Neural crest cell (in vitro differentiated cells): Measurements from ENCODE around the gene ZNRF2. TPM values are rescaled to one million over a fixed set of nuclear protein-coding genes. Genes with fewer than 3 reads are reported as not detected.

Experiments
- DNase-seq: peaks from one replicate; pipeline ENCODE4 v3.0.0; 2021; ENCODE audit warnings: low read depth, mixed read lengths, low spot score
- H3K27ac Mint-ChIP-seq: one replicate; pipeline ENCODE4 v1.8.0; 2021; ENCODE audit warnings: mild to moderate bottlenecking, mixed read lengths; ENCODE audit not compliant: unreplicated experiment
- H3K27me3 Mint-ChIP-seq: 2 replicates; pipeline ENCODE4 v1.8.0; 2021; ENCODE audit warnings: low read depth, mild to moderate bottlenecking, mixed read lengths
- H3K36me3 Mint-ChIP-seq: 2 replicates; pipeline ENCODE4 v1.8.0; 2021; ENCODE audit warnings: low read depth, mild to moderate bottlenecking, mixed read lengths
- H3K4me1 Mint-ChIP-seq: 2 replicates; pipeline ENCODE4 v1.8.0; 2021; ENCODE audit warnings: mixed read lengths
- H3K4me3 Mint-ChIP-seq: one replicate; pipeline ENCODE4 v1.8.0; 2021; ENCODE audit warnings: mild to moderate bottlenecking, mixed read lengths
- H3K9me3 Mint-ChIP-seq: 2 replicates; pipeline ENCODE4 v1.8.0; 2021; ENCODE audit warnings: mixed read lengths
- total RNA-seq: library from RNA; stranded (reverse); gene quantifications from 2 replicates; pipeline ENCODE4 v1.2.1, GENCODE V29; 2021
- TF ChIP-seq, protein P1 (sequence below): fragments of 200-600 bp; sonication (generic); conservative IDR thresholded peaks from 2 replicates; pipeline ENCODE4 v1.5.0; 2021; ENCODE audit warnings: antibody characterized with exemption, mild to moderate bottlenecking

ZNRF2 gene
- total RNA-seq, 1 donor from 2014 or later: 5.4 TPM

DNA sequence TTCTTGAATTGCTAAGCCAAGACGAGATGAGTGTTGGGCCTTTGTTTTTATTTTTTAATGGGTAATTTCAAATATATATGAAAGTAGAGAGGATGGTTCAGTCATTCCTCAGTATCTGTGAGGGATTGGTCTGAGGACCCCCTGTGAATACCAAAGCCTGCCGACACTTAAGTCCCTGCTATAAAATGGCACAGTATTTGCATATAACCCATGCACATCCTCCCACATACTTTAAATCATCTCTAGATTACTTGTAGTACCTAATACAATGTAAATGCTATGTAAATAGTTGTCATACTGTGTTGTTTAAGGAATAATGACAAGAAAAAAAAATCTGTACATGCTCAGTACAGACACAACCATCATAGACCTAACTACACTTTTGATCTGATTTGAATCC, 120.8 kb downstream of the ZNRF2 start:
- H3K4me3 Mint-ChIP-seq: no peak overlapping the region
- H3K27me3 Mint-ChIP-seq: no peaks in the 10 kb centered on the region
- peaks cover 4% of the 10 kb centered on the region for H3K36me3 Mint-ChIP-seq
- H3K4me1 Mint-ChIP-seq: no peaks in the 10 kb centered on the region
- TF ChIP-seq, protein P1, sequence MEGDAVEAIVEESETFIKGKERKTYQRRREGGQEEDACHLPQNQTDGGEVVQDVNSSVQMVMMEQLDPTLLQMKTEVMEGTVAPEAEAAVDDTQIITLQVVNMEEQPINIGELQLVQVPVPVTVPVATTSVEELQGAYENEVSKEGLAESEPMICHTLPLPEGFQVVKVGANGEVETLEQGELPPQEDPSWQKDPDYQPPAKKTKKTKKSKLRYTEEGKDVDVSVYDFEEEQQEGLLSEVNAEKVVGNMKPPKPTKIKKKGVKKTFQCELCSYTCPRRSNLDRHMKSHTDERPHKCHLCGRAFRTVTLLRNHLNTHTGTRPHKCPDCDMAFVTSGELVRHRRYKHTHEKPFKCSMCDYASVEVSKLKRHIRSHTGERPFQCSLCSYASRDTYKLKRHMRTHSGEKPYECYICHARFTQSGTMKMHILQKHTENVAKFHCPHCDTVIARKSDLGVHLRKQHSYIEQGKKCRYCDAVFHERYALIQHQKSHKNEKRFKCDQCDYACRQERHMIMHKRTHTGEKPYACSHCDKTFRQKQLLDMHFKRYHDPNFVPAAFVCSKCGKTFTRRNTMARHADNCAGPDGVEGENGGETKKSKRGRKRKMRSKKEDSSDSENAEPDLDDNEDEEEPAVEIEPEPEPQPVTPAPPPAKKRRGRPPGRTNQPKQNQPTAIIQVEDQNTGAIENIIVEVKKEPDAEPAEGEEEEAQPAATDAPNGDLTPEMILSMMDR: no peak
- H3K27ac Mint-ChIP-seq: no peak overlapping the region
- no peak for DNase-seq
- no peaks in the 10 kb centered on the region for H3K9me3 Mint-ChIP-seq

DNA sequence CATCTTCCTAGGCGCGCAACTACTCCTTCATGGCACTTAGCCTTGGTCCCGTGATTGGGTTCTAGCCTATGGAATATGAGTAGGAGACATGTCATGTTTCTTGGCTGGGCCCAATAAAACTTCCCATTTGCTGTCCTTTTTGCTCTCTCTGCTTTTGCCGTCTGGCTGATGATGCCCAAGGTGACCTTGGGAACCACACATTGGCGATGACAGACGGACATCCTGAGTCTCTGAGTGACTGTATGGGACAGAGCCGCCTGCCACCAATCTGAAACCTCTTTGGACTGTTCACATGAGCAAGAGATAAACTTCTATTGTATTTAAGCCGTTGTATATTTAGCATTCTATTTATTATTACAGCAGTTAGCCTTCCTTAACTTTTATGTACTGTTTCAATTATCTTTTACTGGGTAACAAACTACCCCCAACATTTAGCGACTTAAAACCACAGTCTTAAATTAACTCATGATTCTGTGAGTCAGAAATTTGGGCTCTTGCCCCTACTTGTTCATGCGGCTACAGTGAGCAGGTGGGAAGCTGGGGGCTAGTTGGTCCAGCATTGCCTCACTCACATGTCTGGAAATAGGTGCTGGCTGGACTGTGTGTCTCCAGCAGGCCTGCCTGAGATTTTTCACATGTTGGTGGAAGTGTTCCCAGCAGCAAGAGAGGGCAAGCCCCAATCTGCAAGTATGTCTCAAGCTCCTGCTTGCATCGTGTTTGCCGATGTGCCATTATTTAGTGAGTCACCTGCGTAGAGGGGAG, 122.4 kb downstream of the ZNRF2 start:
- no peak for DNase-seq
- peaks cover 7% of the 10 kb centered on the region for H3K36me3 Mint-ChIP-seq
- H3K4me1 Mint-ChIP-seq: no peaks in the 10 kb centered on the region
- H3K4me3 Mint-ChIP-seq: no peak overlapping the region
- no peak overlapping the region for H3K27ac Mint-ChIP-seq
- no peaks in the 10 kb centered on the region for H3K27me3 Mint-ChIP-seq
- no peaks in the 10 kb centered on the region for H3K9me3 Mint-ChIP-seq
- TF ChIP-seq, protein P1: no peak

DNA sequence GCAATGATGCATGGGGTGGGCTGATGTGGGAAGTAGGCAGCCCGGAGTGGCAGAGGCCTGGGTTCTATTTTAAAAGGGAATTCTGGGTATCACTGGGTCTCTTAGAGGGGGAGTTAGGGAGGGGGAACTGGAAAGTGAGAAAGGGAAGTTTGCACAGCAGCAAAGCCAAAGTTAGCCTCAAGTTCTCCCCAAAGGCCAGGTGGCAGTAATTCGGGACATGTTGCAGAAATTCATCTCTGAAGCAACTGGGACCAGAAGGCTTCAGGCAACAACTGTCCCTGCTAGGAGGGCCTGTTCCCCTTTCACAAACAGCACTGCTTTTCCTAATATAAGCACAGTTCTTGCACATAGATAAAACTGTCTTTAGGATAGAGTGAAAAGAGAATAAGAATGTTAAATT, 126.8 kb downstream of the ZNRF2 start:
- Mint-ChIP-seq H3K4me3 (no peak overlapping the region), H3K27me3 (no peaks in the 10 kb centered on the region), H3K36me3 (peaks cover 14% of the 10 kb centered on the region), H3K27ac (no peak overlapping the region), H3K9me3 (peaks cover 8% of the 10 kb centered on the region), H3K4me1 (no peaks in the 10 kb centered on the region)
- no peak for DNase-seq
- TF ChIP-seq, protein P1: no peak

DNA sequence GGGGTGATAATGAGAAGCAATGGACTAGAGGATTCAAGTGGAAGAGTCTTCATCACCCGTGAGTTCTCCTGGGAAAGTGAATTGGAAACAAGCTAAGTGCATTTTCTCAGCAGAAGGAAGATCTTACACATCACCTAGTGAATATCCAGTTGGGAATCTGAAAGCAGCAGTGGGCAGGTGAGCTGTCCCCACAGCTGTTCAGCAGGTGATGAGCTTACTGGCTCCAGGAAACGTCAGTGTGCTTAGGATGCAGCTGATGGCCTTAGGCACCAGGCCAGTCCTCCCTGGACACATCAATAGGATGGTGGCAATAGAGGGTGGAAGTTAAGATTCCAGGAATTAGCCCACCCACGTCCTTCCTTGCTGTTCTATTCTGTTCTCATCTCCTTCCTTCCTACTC, 127.5 kb downstream of the ZNRF2 start:
- H3K9me3 Mint-ChIP-seq: peaks cover 8% of the 10 kb centered on the region
- peaks cover 14% of the 10 kb centered on the region for H3K36me3 Mint-ChIP-seq
- no peak overlapping the region for H3K4me3 Mint-ChIP-seq
- DNase-seq: no peak
- no peaks in the 10 kb centered on the region for H3K27me3 Mint-ChIP-seq
- H3K4me1 Mint-ChIP-seq: no peaks in the 10 kb centered on the region
- TF ChIP-seq, protein P1: no peak
- H3K27ac Mint-ChIP-seq: no peak overlapping the region

DNA sequence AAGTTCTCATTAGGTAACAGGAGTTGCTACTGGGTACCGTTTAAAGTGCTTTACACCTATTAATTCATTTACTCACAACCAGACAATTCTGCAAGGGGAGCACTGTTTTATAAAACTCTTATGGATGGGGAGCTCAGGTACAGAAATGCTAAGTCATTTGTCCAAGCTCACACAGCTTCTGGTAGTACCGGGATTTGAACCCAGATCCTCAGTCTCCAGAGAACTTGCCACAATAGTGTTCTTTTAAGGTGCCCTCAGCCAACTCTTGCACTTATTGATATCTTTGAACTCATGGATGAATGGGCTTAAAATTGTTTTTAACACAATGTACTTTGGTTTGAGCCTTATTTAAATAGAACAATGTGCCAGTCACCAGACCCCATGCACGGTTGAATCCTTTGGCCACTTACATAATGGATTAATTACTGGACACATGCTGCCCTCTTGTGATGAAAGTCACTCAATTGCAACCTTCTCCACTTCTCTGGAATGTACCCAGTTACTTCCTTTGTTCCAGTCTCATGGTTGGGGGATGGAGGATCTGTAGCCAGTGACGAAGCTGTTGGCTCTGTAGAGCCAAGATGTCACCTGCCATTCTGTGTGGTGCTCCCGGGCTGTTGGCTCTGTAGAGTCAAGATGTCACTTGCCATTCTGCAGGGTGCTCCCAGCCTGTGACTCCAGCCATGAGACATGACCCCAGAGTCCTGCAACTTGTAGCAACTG, 128.5 kb downstream of the ZNRF2 start:
- H3K27me3 Mint-ChIP-seq: no peaks in the 10 kb centered on the region
- H3K27ac Mint-ChIP-seq: no peak overlapping the region
- no peaks in the 10 kb centered on the region for H3K4me1 Mint-ChIP-seq
- DNase-seq: no peak
- H3K36me3 Mint-ChIP-seq: peaks cover 14% of the 10 kb centered on the region
- H3K4me3 Mint-ChIP-seq: no peak overlapping the region
- H3K9me3 Mint-ChIP-seq: peaks cover 8% of the 10 kb centered on the region
- TF ChIP-seq, protein P1: peak; percentile 66
